H1 (cell line): ENCODE measurements around the gene C5orf24. TPM values are rescaled to one million over a fixed set of nuclear protein-coding genes. Genes with fewer than 3 reads are reported as not detected.

Source experiments
- EGR1 ChIP-seq: IDR thresholded peaks from 2 replicates; pipeline ENCODE4 v1.6.1; 2011; ENCODE audit warnings: low read depth, low read length, borderline replicate concordance
- polyA plus RNA-seq, 7 experiments: library from polyadenylated mRNA; depleted of rRNA in 3 of 7; stranded (reverse) in 5 of 7; unstranded in 2 of 7; fragments of >200 nt in 5 of 7; fragments of 200-250 nt in 2 of 7; gene quantifications; 1 replicate in 5 of 7; 2 replicates in 1 of 7; 4 replicates in 1 of 7; pipeline versions ENCODE4 v1.2.1 to v1.2.3, GENCODE V29; 2011 to 2013; ENCODE audit warnings: missing spikeins in 2 of 7, mixed read lengths in 2 of 7
- total RNA-seq: library from RNA; stranded (reverse); fragmentation: NEBNext Ultra II Directional; extraction: Animal tissue kit (Norgen Biotek cat#: 25700); gene quantifications from 2 replicates; pipeline ENCODE4 v1.2.1, GENCODE V29; 2021
- TF ChIP-seq, protein P1 (sequence below): fragments of 300-600 bp; sonication (generic); IDR thresholded peaks from 2 replicates; pipeline ENCODE4 v1.7.1; 2012; ENCODE audit warnings: low read length, moderate library complexity, mild to moderate bottlenecking, inconsistent platforms; ENCODE audit not compliant: insufficient replicate concordance

Gene C5orf24
- total and polyA plus RNA-seq, 2 of the 8 experiments (the other 6 are each of a cell fraction or from before 2014, with no cell fraction given): 11.1 to 20.2 TPM

DNA sequence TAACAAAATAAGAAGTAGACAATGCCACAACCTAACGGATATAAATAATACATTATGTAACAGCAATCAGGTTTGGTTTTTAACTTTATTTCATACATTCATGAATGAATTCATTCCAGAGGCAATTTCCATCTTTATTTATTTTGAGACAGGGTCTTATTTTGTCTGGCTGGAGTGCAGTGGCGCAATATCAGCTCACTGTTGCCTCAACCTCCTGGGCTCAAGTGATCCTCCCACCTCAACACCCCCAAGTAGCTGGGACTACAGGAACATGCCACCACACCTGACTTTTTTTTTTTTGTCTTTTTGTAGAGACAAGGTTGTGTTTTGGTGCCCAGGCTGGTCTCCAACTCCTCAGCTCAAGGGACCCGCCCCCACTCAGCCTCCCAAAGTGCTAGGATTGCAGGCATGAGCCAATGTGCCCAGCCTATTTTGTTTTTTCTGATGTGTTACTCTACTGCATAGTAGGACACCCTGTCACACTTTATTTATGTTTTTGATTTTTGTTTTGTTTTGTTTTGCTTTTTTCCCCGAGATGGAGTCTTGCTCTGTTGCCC, 26.3 kb upstream of the C5orf24 start (continued):
- TF ChIP-seq, protein P1, sequence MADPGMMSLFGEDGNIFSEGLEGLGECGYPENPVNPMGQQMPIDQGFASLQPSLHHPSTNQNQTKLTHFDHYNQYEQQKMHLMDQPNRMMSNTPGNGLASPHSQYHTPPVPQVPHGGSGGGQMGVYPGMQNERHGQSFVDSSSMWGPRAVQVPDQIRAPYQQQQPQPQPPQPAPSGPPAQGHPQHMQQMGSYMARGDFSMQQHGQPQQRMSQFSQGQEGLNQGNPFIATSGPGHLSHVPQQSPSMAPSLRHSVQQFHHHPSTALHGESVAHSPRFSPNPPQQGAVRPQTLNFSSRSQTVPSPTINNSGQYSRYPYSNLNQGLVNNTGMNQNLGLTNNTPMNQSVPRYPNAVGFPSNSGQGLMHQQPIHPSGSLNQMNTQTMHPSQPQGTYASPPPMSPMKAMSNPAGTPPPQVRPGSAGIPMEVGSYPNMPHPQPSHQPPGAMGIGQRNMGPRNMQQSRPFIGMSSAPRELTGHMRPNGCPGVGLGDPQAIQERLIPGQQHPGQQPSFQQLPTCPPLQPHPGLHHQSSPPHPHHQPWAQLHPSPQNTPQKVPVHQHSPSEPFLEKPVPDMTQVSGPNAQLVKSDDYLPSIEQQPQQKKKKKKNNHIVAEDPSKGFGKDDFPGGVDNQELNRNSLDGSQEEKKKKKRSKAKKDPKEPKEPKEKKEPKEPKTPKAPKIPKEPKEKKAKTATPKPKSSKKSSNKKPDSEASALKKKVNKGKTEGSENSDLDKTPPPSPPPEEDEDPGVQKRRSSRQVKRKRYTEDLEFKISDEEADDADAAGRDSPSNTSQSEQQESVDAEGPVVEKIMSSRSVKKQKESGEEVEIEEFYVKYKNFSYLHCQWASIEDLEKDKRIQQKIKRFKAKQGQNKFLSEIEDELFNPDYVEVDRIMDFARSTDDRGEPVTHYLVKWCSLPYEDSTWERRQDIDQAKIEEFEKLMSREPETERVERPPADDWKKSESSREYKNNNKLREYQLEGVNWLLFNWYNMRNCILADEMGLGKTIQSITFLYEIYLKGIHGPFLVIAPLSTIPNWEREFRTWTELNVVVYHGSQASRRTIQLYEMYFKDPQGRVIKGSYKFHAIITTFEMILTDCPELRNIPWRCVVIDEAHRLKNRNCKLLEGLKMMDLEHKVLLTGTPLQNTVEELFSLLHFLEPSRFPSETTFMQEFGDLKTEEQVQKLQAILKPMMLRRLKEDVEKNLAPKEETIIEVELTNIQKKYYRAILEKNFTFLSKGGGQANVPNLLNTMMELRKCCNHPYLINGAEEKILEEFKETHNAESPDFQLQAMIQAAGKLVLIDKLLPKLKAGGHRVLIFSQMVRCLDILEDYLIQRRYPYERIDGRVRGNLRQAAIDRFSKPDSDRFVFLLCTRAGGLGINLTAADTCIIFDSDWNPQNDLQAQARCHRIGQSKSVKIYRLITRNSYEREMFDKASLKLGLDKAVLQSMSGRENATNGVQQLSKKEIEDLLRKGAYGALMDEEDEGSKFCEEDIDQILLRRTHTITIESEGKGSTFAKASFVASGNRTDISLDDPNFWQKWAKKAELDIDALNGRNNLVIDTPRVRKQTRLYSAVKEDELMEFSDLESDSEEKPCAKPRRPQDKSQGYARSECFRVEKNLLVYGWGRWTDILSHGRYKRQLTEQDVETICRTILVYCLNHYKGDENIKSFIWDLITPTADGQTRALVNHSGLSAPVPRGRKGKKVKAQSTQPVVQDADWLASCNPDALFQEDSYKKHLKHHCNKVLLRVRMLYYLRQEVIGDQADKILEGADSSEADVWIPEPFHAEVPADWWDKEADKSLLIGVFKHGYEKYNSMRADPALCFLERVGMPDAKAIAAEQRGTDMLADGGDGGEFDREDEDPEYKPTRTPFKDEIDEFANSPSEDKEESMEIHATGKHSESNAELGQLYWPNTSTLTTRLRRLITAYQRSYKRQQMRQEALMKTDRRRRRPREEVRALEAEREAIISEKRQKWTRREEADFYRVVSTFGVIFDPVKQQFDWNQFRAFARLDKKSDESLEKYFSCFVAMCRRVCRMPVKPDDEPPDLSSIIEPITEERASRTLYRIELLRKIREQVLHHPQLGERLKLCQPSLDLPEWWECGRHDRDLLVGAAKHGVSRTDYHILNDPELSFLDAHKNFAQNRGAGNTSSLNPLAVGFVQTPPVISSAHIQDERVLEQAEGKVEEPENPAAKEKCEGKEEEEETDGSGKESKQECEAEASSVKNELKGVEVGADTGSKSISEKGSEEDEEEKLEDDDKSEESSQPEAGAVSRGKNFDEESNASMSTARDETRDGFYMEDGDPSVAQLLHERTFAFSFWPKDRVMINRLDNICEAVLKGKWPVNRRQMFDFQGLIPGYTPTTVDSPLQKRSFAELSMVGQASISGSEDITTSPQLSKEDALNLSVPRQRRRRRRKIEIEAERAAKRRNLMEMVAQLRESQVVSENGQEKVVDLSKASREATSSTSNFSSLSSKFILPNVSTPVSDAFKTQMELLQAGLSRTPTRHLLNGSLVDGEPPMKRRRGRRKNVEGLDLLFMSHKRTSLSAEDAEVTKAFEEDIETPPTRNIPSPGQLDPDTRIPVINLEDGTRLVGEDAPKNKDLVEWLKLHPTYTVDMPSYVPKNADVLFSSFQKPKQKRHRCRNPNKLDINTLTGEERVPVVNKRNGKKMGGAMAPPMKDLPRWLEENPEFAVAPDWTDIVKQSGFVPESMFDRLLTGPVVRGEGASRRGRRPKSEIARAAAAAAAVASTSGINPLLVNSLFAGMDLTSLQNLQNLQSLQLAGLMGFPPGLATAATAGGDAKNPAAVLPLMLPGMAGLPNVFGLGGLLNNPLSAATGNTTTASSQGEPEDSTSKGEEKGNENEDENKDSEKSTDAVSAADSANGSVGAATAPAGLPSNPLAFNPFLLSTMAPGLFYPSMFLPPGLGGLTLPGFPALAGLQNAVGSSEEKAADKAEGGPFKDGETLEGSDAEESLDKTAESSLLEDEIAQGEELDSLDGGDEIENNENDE: no peak
- no peak for TF ChIP-seq EGR1
